ENCODE measurements around the gene TMEM82. TPM values are rescaled to one million over a fixed set of nuclear protein-coding genes. Genes with fewer than 3 reads are reported as not detected.

Gene TMEM82
- total RNA-seq, 1 experiment from 2014 or later = not detected

GRCh38 chr1:15718199-15718601 is 24.1 kb upstream of the TMEM82 start:
- in situ Hi-C loops (cut with HindIII; ENCODE audit: low sequenced_read_pairs) = no loop called here
- no peak for DNase-seq (ENCODE audit: low spot score)

- no peak for DNase-seq (ENCODE audit: low spot score)
- in situ Hi-C loops (cut with HindIII; ENCODE audit: low sequenced_read_pairs) = no loop called here
Observed at GRCh38 chr1:15719381-15720120, 22.7 kb upstream of the TMEM82 start.

DNA sequence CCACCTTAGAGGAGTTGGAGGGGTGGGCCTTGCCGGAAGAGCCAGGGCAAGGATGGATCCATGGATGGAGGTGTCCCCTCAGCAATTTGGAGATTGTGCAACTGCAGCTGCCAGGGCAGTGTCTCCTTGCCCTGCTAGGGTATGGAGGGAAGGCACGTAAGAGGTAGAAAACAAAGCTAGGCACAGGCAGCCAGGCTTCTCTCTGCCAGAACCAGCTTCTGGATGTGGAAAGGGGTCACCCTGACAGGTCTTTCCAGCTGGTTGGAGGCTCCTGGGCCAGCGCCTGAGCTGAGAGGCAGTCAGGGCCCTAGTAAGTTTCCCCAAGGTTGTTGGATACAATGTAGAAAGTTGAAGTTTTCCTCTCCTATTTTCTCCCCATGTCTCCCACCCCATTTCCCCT is 21.4 kb upstream of the TMEM82 start:
- DNase-seq (ENCODE audit: low spot score) = no peak
- in situ Hi-C loops (cut with HindIII; ENCODE audit: low sequenced_read_pairs) = no loop called here

DNA sequence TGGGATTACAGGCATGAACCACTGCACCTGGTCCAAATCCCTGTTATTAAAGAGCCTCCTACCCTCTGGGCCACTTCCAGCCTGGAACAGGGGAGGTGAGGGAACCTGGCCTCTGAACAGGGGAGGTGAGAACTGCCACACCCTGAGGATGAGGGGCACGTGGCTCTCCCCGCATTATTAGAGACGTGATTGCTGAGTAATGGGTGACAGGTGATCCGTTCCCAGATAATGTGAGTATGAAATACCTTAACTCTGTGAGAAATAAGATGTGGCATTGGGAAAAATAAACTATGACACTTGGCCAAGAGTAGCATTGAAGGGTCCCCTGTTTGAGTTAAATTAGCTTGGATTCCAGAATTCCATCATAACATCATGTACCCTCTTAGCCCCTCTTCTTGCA is 19.9 kb upstream of the TMEM82 start:
- no peak for DNase-seq (ENCODE audit: low spot score)
- in situ Hi-C loops (cut with HindIII; ENCODE audit: low sequenced_read_pairs) = no loop called here

DNA sequence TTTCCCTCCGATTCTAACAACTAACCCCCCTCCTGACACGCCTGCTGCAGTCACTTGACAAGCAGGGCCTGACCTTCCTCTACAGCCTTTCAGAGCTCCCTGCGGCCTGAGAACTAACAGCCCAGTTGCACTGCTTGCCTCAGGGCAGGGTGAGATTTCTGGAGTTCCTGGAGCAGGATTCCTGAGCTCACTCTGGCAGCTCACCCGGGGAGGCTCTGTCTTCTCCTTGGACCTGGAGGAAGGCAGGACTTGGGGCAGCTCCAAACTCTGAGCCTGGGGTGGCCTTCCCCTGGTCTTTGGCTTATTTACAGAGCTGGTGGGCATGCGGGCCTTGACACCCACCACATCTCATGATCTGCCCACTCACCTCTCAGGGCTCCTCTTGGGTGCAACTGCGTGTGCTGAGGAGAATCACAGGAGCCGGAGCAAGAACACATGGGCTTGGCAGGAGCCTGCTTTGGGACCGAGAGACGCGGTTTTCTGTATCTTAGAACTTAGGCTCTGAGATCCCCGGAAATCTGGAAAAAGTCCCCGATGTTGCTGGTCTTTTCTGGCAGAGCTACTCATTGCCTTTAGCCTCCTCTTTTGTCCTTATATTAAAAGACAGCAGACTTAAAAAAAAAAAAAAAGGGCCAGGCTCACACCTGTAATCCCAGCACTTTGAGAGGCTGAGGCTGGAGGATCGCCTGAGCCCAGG is 19.3 kb upstream of the TMEM82 start:
- DNase-seq (ENCODE audit: low spot score) = no peak
- in situ Hi-C loops (cut with HindIII; ENCODE audit: low sequenced_read_pairs) = no loop called here

DNA sequence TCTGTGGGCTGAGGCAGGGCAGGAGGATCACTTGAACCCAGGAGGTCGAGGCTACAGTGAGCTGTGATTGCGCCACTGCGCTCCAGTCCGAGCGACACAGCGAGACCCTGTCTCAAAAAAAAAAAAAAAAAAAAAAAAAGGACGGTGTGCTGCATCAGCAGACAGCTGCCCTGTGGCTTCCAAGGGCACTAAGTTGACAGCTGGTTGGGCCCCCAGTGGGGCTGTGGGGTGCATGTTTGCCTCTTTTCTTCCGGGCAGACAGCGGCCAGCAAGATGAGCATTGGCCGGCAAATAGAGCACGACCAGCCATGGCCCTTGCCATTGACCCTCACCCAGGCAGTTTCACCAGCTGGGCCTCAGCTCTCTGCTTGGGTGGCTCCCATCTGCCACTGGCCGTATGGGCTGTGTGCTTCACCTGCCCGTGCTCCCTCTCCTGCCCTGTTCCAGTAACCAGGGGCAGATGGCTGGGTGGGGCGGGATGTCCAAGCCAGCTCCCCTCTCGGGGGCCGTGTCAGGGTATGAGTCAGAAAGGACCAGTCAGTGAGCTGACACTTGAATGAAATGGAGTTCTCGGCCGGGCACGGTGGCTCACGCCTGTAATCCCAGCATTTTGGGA is 18.6 kb upstream of the TMEM82 start:
- in situ Hi-C loops (cut with HindIII; ENCODE audit: low sequenced_read_pairs) = no loop called here

GRCh38 chr1:15724949-15725880 is 17.1 kb upstream of the TMEM82 start:
- DNase-seq (ENCODE audit: low spot score) = no peak
- in situ Hi-C loops (cut with HindIII; ENCODE audit: low sequenced_read_pairs) = loop anchor here (25.0 kb wide), 1 partner anchor 138 kb away; the partner anchor contains the start of gene AGMAT

More for the DNA sequence above, 18.6 kb upstream of the TMEM82 start:
- peak; percentile 62 for DNase-seq (ENCODE audit: low spot score)

DNA sequence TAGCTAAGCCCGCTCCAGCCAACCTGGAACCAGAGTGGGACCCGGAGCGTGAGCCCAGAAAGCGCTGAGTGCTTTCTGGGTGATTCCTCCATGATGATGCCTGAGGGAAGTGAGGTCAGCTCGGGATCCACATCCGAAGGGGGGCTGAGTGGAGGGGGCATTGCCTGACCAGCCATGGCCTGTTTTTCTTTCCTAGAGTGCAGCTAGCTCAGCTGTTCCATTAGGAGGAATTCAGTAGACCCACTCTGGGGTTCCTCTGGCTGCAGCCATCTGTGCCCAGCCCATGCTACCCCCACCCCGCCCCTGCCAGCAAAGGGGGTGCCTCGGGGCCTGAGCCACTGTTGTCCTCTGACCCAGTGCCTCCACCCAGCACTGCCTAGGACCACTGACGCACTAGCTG is 15.8 kb upstream of the TMEM82 start:
- no peak for DNase-seq (ENCODE audit: low spot score)
- in situ Hi-C loops (cut with HindIII; ENCODE audit: low sequenced_read_pairs) = loop anchor here (25.0 kb wide), 1 partner anchor 139 kb away; the partner anchor contains the start of gene AGMAT

DNA sequence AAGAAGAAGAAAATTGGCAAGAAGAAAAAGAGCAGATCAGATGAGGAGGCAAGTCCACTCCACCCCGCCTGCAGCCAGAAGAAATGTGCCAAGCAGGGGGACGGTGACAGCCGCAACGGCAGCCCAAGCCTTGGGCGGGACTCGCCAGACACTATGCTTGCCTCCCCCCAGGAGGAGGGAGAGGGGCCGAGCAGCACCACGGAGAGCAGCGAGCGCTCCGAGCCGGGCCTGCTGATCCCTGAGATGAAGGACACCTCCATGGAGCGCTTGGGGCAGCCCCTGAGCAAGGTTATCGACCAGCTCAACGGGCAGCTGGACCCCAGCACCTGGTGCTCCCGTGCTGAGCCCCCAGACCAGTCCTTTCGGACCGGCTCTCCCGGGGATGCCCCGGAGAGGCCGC is 15.3 kb upstream of the TMEM82 start:
- in situ Hi-C loops (cut with HindIII; ENCODE audit: low sequenced_read_pairs) = loop anchor here (25.0 kb wide), 1 partner anchor 140 kb away; the partner anchor contains the start of gene AGMAT

DNA sequence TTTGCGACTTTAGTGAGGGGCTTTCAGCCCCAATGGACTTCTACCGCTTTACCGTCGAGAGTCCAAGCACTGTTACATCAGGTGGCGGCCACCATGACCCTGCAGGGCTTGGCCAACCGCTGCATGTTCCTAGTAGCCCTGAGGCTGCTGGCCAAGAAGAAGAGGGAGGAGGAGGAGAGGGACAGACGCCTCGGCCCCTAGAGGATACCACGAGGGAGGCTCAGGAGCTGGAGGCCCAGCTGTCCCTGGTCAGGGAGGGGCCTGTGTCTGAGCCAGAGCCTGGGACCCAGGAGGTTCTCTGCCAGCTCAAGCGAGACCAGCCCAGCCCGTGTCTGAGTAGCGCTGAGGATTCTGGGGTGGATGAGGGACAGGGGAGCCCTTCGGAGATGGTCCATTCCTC is 14.9 kb upstream of the TMEM82 start:
- in situ Hi-C loops (cut with HindIII; ENCODE audit: low sequenced_read_pairs) = loop anchor here (25.0 kb wide), 1 partner anchor 140 kb away; the partner anchor contains the start of gene AGMAT
- no peak for DNase-seq (ENCODE audit: low spot score)

More for the DNA sequence above, 15.3 kb upstream of the TMEM82 start:
- DNase-seq (ENCODE audit: low spot score) = no peak

DNA sequence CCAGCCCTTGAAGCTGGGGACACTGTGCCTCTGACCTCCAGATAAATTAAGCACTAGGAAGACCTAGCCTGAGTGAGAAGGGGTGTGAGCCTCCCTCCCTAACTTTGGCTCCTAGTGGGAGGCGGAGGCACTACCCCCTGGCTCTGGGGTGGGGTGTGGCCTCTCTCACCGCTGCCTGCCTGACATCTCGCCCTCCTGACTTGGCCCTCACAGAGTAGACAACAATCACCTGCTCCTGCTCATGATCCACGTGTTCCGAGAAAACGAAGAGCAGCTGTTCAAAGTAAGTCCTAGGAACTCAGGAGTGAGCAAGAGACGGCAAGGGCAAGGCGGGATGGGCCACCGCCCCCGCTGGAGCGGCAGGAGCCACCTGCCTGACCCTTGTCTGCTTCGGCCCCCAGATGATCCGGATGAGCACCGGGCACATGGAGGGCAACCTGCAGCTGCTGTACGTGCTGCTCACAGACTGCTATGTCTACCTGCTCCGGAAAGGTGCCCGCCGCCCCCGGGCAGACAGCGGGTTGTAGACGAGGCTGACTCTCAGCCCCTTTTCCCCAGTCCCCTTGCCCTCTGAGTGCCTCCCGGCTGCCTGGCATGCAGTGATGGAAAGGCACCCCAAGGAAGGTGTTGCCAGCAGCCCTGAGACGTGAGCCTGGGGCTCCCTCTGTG is 14.3 kb upstream of the TMEM82 start:
- no peak for DNase-seq (ENCODE audit: low spot score)
- in situ Hi-C loops (cut with HindIII; ENCODE audit: low sequenced_read_pairs) = loop anchor here (25.0 kb wide), 1 partner anchor 141 kb away; the partner anchor contains the start of gene AGMAT

- in situ Hi-C loops (cut with HindIII; ENCODE audit: low sequenced_read_pairs) = loop anchor here (25.0 kb wide), 1 partner anchor 142 kb away; the partner anchor contains the start of gene AGMAT
- DNase-seq (ENCODE audit: low spot score) = no peak
Observed at GRCh38 chr1:15728937-15729657, 13.2 kb upstream of the TMEM82 start.

GRCh38 chr1:15730423-15730822 is 11.9 kb upstream of the TMEM82 start:
- in situ Hi-C loops (cut with HindIII; ENCODE audit: low sequenced_read_pairs) = loop anchor here (25.0 kb wide), 1 partner anchor 143 kb away; the partner anchor contains the start of gene AGMAT
- DNase-seq (ENCODE audit: low spot score) = no peak

GRCh38 chr1:15730936-15731335 is 11.4 kb upstream of the TMEM82 start:
- no peak for DNase-seq (ENCODE audit: low spot score)
- in situ Hi-C loops (cut with HindIII; ENCODE audit: low sequenced_read_pairs) = loop anchor here (25.0 kb wide), 1 partner anchor 144 kb away; the partner anchor contains the start of gene AGMAT

DNA sequence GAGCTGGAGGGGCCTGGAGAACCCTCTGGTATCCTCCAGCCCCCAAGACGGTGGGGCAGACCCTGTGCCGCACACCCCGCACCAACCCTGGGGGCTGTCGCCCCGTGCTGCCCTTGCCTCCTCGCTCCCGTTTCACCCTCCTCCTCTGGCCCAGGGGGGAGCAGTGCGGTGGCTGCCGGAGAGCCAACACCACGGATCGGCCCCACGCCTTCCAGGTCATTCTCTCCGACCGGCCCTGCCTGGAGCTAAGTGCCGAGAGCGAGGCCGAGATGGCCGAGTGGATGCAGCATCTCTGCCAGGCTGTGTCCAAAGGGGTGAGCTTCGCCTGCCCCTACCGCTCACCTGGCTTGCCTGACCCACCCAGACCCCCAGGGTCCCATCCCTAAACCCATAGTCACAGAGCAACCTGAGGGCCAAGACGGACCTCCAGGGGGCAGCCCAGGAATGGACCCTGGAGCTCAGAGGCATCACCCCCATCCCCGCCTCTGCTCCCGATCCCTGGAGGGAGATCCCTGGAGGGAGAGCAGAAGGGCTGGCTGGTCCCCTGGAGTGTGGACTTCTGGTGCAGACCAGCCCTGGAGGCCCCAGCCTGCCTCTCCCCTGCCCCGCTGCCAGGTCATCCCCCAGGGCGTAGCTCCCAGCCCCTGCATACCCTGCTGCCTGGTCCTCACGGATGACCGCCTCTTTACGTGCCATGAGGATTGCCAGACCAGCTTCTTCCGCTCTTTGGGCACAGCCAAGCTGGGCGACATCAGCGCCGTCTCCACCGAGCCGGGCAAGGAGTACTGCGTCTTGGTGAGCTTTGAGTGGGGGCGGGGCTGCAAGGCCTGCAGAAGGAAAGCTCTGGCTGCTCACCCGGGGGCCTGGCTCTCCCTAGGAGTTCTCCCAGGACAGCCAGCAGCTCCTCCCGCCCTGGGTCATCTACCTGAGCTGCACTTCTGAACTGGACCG is 10.3 kb upstream of the TMEM82 start:
- peak; percentile 66 for DNase-seq (ENCODE audit: low spot score)
- in situ Hi-C loops (cut with HindIII; ENCODE audit: low sequenced_read_pairs) = loop anchor here (25.0 kb wide), 1 partner anchor 145 kb away; the partner anchor contains the start of gene AGMAT

GRCh38 chr1:15732686-15733081 is 9.6 kb upstream of the TMEM82 start:
- in situ Hi-C loops (cut with HindIII; ENCODE audit: low sequenced_read_pairs) = loop anchor here (25.0 kb wide), 1 partner anchor 145 kb away; the partner anchor contains the start of gene AGMAT
- DNase-seq (ENCODE audit: low spot score) = no peak
